K562 (cell line): ENCODE results near the gene ANKRD49. TPM values are rescaled to one million over a fixed set of nuclear protein-coding genes. Genes with fewer than 3 reads are reported as not detected.
A peak's percentile ranks its signal among the peaks of the same experiment; 100 is the strongest.

ENCODE experiments used
- BCL6 ChIP-seq: fragments of 250-450 bp; sonication (Bioruptor Pico); IDR thresholded peaks from 2 replicates; pipeline ENCODE4 v1.4.0; 2020
- CBX2 ChIP-seq: fragments of 200-600 bp; sonication (generic); IDR thresholded peaks from one replicate; pipeline ENCODE4 v1.6.1; 2012; ENCODE audit warnings: mild to moderate bottlenecking, low read length, inconsistent platforms; ENCODE audit not compliant: insufficient read depth, poor library complexity, severe bottlenecking
- CHD1 ChIP-seq: fragments of 200-600 bp; sonication (generic); IDR thresholded peaks from one replicate; pipeline ENCODE4 v1.6.1; 2012; ENCODE audit warnings: mild to moderate bottlenecking, moderate library complexity, low read length, inconsistent platforms
- FOXK1 ChIP-seq: sonication (generic); formaldehyde crosslinking; IDR thresholded peaks from 2 replicates; pipeline ENCODE4 v1.8.0; 2022; ENCODE audit warnings: missing genetic modification reagents, mild to moderate bottlenecking, borderline replicate concordance
- HNRNPL ChIP-seq: fragments of 200-400 bp; formaldehyde crosslinking; IDR thresholded peaks from 2 replicates; pipeline ENCODE4 v1.6.1; 2017; ENCODE audit warnings: low read depth, mild to moderate bottlenecking, low read length
- IFI16 ChIP-seq: fragments of 250-450 bp; sonication (Bioruptor Pico); IDR thresholded peaks from 2 replicates; pipeline ENCODE4 v2.1.2; 2022; ENCODE audit warnings: mild to moderate bottlenecking, inconsistent platforms
- KDM2B ChIP-seq: fragments of 250-450 bp; sonication (Bioruptor Pico); IDR thresholded peaks from 2 replicates; pipeline ENCODE4 v1.8.0; 2021; ENCODE audit warnings: mild to moderate bottlenecking, moderate library complexity
- POLR2B ChIP-seq: fragments of 450-650 bp; IDR thresholded peaks from 2 replicates; pipeline ENCODE4 v1.6.1; 2018; ENCODE audit warnings: low read depth; ENCODE audit not compliant: partially characterized antibody
- PRDM10 ChIP-seq: fragments of 450-650 bp; IDR thresholded peaks from 2 replicates; pipeline ENCODE4 v1.6.1; 2018; ENCODE audit not compliant: partially characterized antibody
- RAD51 ChIP-seq: fragments of 450-650 bp; IDR thresholded peaks from 2 replicates; pipeline ENCODE4 v1.7.1; 2016; ENCODE audit warnings: low read depth, mild to moderate bottlenecking, borderline replicate concordance
- TFAP4 ChIP-seq: sonication (generic); formaldehyde crosslinking; IDR thresholded peaks from 2 replicates; pipeline ENCODE4 v1.8.0; 2022; ENCODE audit warnings: missing genetic modification reagents, mild to moderate bottlenecking, moderate library complexity, borderline replicate concordance
- YY1 ChIP-seq, 3 experiments: IDR thresholded peaks; 2 replicates each; pipeline ENCODE4 v1.6.1; 2011; ENCODE audit warnings: low read length in 2 of 3, mild to moderate bottlenecking in 2 of 3, moderate library complexity in 2 of 3, borderline replicate concordance in 1 of 3, control low read depth in 1 of 3, low read depth in 1 of 3; ENCODE audit not compliant: insufficient read depth in 3 of 3, insufficient replicate concordance in 2 of 3, control insufficient read depth in 1 of 3, insufficient read length in 1 of 3; ENCODE audit errors: extremely low read depth in 1 of 3
- ZNF449 ChIP-seq: fragments of 250-450 bp; sonication (Bioruptor Pico); IDR thresholded peaks from 2 replicates; pipeline ENCODE4 v1.8.0; 2022; ENCODE audit warnings: moderate library complexity, mild to moderate bottlenecking, inconsistent platforms
- ZNF609 ChIP-seq: sonication (generic); formaldehyde crosslinking; IDR thresholded peaks from 2 replicates; pipeline ENCODE4 v1.8.1; 2023; ENCODE audit warnings: missing genetic modification reagents, mild to moderate bottlenecking, borderline replicate concordance
- polyA plus RNA-seq, 8 experiments: library from polyadenylated mRNA; depleted of rRNA in 4 of 8; stranded (reverse) in 5 of 8; unstranded in 3 of 8; fragments of >200 nt; fragmentation: Nextera tagmentation in 2 of 8; fragmentation: Illumina TruSeq in 1 of 8; extraction: Ambion mirVana in 2 of 8; extraction: Trizol in 1 of 8; gene quantifications; 2 replicates each; pipeline versions ENCODE4 v1.2.1 to v1.2.3, GENCODE V29; 2011 to 2014; ENCODE audit warnings: inconsistent platforms in 1 of 8, missing spikeins in 1 of 8
- total RNA-seq, 7 experiments: library from RNA; depleted of rRNA in 6 of 7; stranded (reverse); fragments of >200 nt in 6 of 7; fragmentation: Illumina TruSeq in 2 of 7; extraction: Trizol in 2 of 7; gene quantifications; 2 replicates each; pipeline versions ENCODE4 v1.2.1 to v1.2.3, GENCODE V29; 2011 to 2021; ENCODE audit warnings: low replicate concordance in 1 of 7

Gene ANKRD49
- total and polyA plus RNA-seq, 9 of the 15 experiments (the other 6 are each of a cell fraction or from before 2014, with no cell fraction given): 13.4 to 43.5 (median 30.6) TPM

- peak; percentile 53; the same call in 1 of the 2 replicates for TF ChIP-seq ZNF609 (CRISPR knock-in tag)
- no peak for TF ChIP-seq HNRNPL
- peak; percentile 63 for TF ChIP-seq TFAP4 (CRISPR knock-in tag)
- no peak for TF ChIP-seq BCL6 (CRISPR knock-in tag)
- TF ChIP-seq CHD1: no peak
- no peak for TF ChIP-seq RAD51
- TF ChIP-seq PRDM10: no peak
- no peak for TF ChIP-seq ZNF449 (CRISPR knock-in tag)
- peak; percentile 7; the same call in 1 of the 2 replicates for TF ChIP-seq FOXK1 (CRISPR knock-in tag)
- TF ChIP-seq POLR2B: peak; percentile 68
- no peak for TF ChIP-seq YY1 (IDR thresholded peaks at IDR 0.05; ENCODE audit: borderline replicate concordance in 1 of 3, control insufficient read depth in 1 of 3, extremely low read depth in 1 of 3, insufficient read depth in 3 of 3, insufficient read length in 1 of 3, insufficient replicate concordance in 2 of 3, low read depth in 1 of 3, low read length in 2 of 3)
- TF ChIP-seq IFI16 (CRISPR knock-in tag): no peak
- no peak for TF ChIP-seq CBX2
- TF ChIP-seq KDM2B (CRISPR knock-in tag): no peak
Observed at GRCh38 chr11:94493281-94494125, at the start of gene ANKRD49, which contains the start of gene MRE11 (continued).
